IMR-90 (cell line): ENCODE data around the gene SRGAP2C. TPM values are rescaled to one million over a fixed set of nuclear protein-coding genes. Genes with fewer than 3 reads are reported as not detected.

ENCODE experiments used
- ATAC-seq: fragments of 200-7000 bp; cut with Tn5 transposase; 2 replicates; pipeline ENCODE4 v1.9.1; 2020; ENCODE audit warnings: low read depth, mild to moderate bottlenecking, moderate library complexity
- BruUV-seq: library from RNA; stranded (reverse); fragments of 400-500 nt; replicated peaks from 2 replicates; lab custom pipeline; 2021; lab: Mats Ljungman, UMichigan
- CTCF ChIA-PET: fragments of 300-600 bp; formaldehyde crosslinking; extraction: SDS; loops from one replicate; lab custom pipeline; 2021; ENCODE audit warnings: antibody characterized with exemption; lab: Yijun Ruan, JAX
- POLR2A ChIA-PET: fragments of 300-600 bp; sonication (Branson Sonifier 250); formaldehyde crosslinking; loops from one replicate; lab custom pipeline; 2022; ENCODE audit warnings: antibody characterized with exemption; ENCODE audit not compliant: unreplicated experiment; lab: Charles Lee
- DNase-seq: peaks from one replicate; pipeline ENCODE4 v3.0.0; 2013
- H2AFZ ChIP-seq: replicated peaks from 2 replicates; pipeline ENCODE3; 2013; ENCODE audit warnings: low read length, mild to moderate bottlenecking; ENCODE audit not compliant: poor library complexity
- H2AK5ac ChIP-seq: 2 replicates; pipeline ENCODE4 v1.6.1; 2013; ENCODE audit warnings: low read depth, low read length, inconsistent platforms
- H2AK9ac ChIP-seq: replicated peaks from 2 replicates; pipeline ENCODE3; 2013; ENCODE audit warnings: mild to moderate bottlenecking, low read depth, low read length, moderate library complexity; ENCODE audit not compliant: poor library complexity
- H2BK120ac ChIP-seq: 2 replicates; pipeline ENCODE4 v1.6.1; 2013; ENCODE audit warnings: low read depth, low read length, inconsistent platforms
- H2BK15ac ChIP-seq: 3 replicates; pipeline ENCODE4 v1.6.1; 2013; ENCODE audit warnings: low read depth, low read length, inconsistent platforms
- H2BK20ac ChIP-seq: 2 replicates; pipeline ENCODE4 v1.6.1; 2013; ENCODE audit warnings: low read depth, mild to moderate bottlenecking, inconsistent platforms, low read length, moderate library complexity
- H2BK5ac ChIP-seq: 2 replicates; pipeline ENCODE4 v1.6.1; 2013; ENCODE audit warnings: mild to moderate bottlenecking, low read depth, low read length, inconsistent platforms; ENCODE audit not compliant: poor library complexity, severe bottlenecking
- H3K14ac ChIP-seq: replicated peaks from 2 replicates; pipeline ENCODE4 v1.6.1; 2013; ENCODE audit warnings: low read depth, low read length, inconsistent platforms
- H3K18ac ChIP-seq: 2 replicates; pipeline ENCODE4 v1.6.1; 2013; ENCODE audit warnings: low read depth, low read length, control low read depth
- H3K23ac ChIP-seq: 2 replicates; pipeline ENCODE4 v1.6.1; 2013; ENCODE audit warnings: low read depth, low read length, inconsistent platforms
- H3K27ac ChIP-seq: 2 replicates; pipeline ENCODE4 v1.5.1; 2013; ENCODE audit warnings: mild to moderate bottlenecking, control low read depth, low read length; ENCODE audit not compliant: insufficient read depth
- H3K27me3 ChIP-seq: 2 replicates; pipeline ENCODE4 v1.6.1; 2013; ENCODE audit warnings: low read length; ENCODE audit not compliant: control insufficient read depth, insufficient read depth
- H3K36me3 ChIP-seq: 2 replicates; pipeline ENCODE4 v1.6.1; 2013; ENCODE audit warnings: low read length, mixed read lengths; ENCODE audit not compliant: control insufficient read depth, insufficient read depth
- H3K4ac ChIP-seq: 2 replicates; pipeline ENCODE4 v1.6.1; 2013; ENCODE audit warnings: low read depth, low read length, inconsistent platforms
- H3K4me1 ChIP-seq: 2 replicates; pipeline ENCODE4 v1.6.1; 2013; ENCODE audit warnings: low read length, mixed read lengths; ENCODE audit not compliant: control insufficient read depth, insufficient read depth
- H3K4me2 ChIP-seq: 2 replicates; pipeline ENCODE4 v1.6.1; 2013; ENCODE audit warnings: low read depth, mild to moderate bottlenecking, control low read depth, low read length, moderate library complexity
- H3K4me3 ChIP-seq: 2 replicates; pipeline ENCODE4 v1.5.1; 2013; ENCODE audit warnings: low read depth, mild to moderate bottlenecking, control low read depth, low read length, moderate library complexity; ENCODE audit not compliant: insufficient read depth
- H3K56ac ChIP-seq: 2 replicates; pipeline ENCODE4 v1.6.1; 2013; ENCODE audit warnings: low read length, inconsistent platforms; ENCODE audit not compliant: insufficient read depth; ENCODE audit errors: extremely low read depth
- H3K79me1 ChIP-seq, 2 experiments: 2 replicates each; pipeline ENCODE4 v1.6.1; 2013; ENCODE audit warnings: low read length in 2 of 2, inconsistent platforms in 1 of 2, low read depth in 1 of 2
- H3K9ac ChIP-seq: 2 replicates; pipeline ENCODE4 v1.6.1; 2013; ENCODE audit warnings: low read depth, low read length, control low read depth
- H3K9me1 ChIP-seq: 2 replicates; pipeline ENCODE4 v1.6.1; 2013; ENCODE audit warnings: low read length, inconsistent platforms; ENCODE audit not compliant: insufficient read depth
- H3K9me3 ChIP-seq: 2 replicates; pipeline ENCODE4 v1.6.1; 2013; ENCODE audit warnings: low read length; ENCODE audit not compliant: control insufficient read depth, insufficient read depth
- H4K20me1 ChIP-seq: 2 replicates; pipeline ENCODE4 v1.6.1; 2013; ENCODE audit warnings: low read length, inconsistent platforms; ENCODE audit not compliant: insufficient read depth
- H4K5ac ChIP-seq: 2 replicates; pipeline ENCODE4 v1.6.1; 2013; ENCODE audit warnings: mild to moderate bottlenecking, low read depth, low read length, control low read depth
- H4K8ac ChIP-seq, 2 experiments: 2 replicates each; pipeline ENCODE4 v1.6.1; 2013; ENCODE audit warnings: low read depth in 2 of 2, low read length in 2 of 2, control low read depth in 1 of 2, inconsistent platforms in 1 of 2
- H4K91ac ChIP-seq: 2 replicates; pipeline ENCODE4 v1.6.1; 2013; ENCODE audit warnings: low read depth, low read length, inconsistent platforms; ENCODE audit not compliant: insufficient read depth
- CEBPB ChIP-seq: IDR thresholded peaks from 2 replicates; pipeline ENCODE4 v1.6.1; 2012; ENCODE audit warnings: low read depth, low read length, improper control_type of control experiment
- CHD1 ChIP-seq: IDR thresholded peaks from 2 replicates; pipeline ENCODE4 v1.6.1; 2012; ENCODE audit warnings: low read depth, low read length, improper control_type of control experiment
- CTCF ChIP-seq: conservative IDR thresholded peaks from 2 replicates; pipeline ENCODE4 v1.5.1; 2012; ENCODE audit warnings: mild to moderate bottlenecking, low read depth, low read length, improper control_type of control experiment
- POLR2A ChIP-seq: IDR thresholded peaks from 2 replicates; pipeline ENCODE4 v1.6.1; 2012; ENCODE audit warnings: mild to moderate bottlenecking, low read depth, low read length
- RAD21 ChIP-seq: IDR thresholded peaks from 2 replicates; pipeline ENCODE4 v1.6.1; 2012; ENCODE audit warnings: low read length, improper control_type of control experiment
- RCOR1 ChIP-seq: IDR thresholded peaks from 2 replicates; pipeline ENCODE4 v1.6.1; 2012; ENCODE audit warnings: mild to moderate bottlenecking, low read length, improper control_type of control experiment; ENCODE audit not compliant: insufficient replicate concordance
- RFX5 ChIP-seq: IDR thresholded peaks from 2 replicates; pipeline ENCODE4 v1.8.0; 2012; ENCODE audit warnings: low read depth, mild to moderate bottlenecking, low read length, moderate library complexity
- WGBS, 2 experiments: methylation state at CpG; one replicate each; pipeline versions ENCODE4 v1.1.5 to v1.1.7; 2013; ENCODE audit warnings: missing lambda C conversion rate in 2 of 2; ENCODE audit not compliant: insufficient read length in 1 of 2; ENCODE audit errors: extremely low coverage in 2 of 2; 5-methylcytosine and 5-hydroxymethylcytosine counted together
- dilution Hi-C: fragments of 300-500 bp; cut with HindIII; formaldehyde crosslinking; loops from one replicate; pipeline ENCODE4 v1.14.3; 2018; ENCODE audit warnings: low sequenced_read_pairs; ENCODE audit not compliant: unreplicated experiment
- in situ Hi-C: fragments of 300-500 bp; cut with MboI; formaldehyde crosslinking; loops from 3 replicates; pipeline ENCODE4 v1.14.3; 2019; ENCODE audit warnings: low sequenced_read_pairs, inconsistent platforms, mixed read lengths
- intact Hi-C: fragments of 100-400 bp; cut with micrococcal nuclease; formaldehyde crosslinking; loops from 2 replicates; pipeline ENCODE4 v1.10.0; 2022
- polyA plus RNA-seq, 3 experiments: library from polyadenylated mRNA; depleted of rRNA; stranded (reverse); fragments of >200 nt; gene quantifications; 2 replicates each; pipeline ENCODE4 v1.2.3, GENCODE V29; 2012; ENCODE audit warnings: low replicate concordance in 1 of 3
- total RNA-seq: library from RNA; depleted of rRNA; stranded (reverse); fragments of >200 nt; gene quantifications from 2 replicates; pipeline ENCODE4 v1.2.3, GENCODE V29; 2012

SRGAP2C gene
- total and polyA plus RNA-seq, 2 of the 4 experiments (the other 2 are of a cell fraction): 5.6 to 12.7 TPM

- H3K36me3 ChIP-seq: no peaks in the 10 kb centered on the region
- in situ Hi-C loops (no loop called here), dilution Hi-C loops (no loop called here), intact Hi-C loops (no loop called here)
- no peak overlapping the region for H3K23ac ChIP-seq
- H4K8ac ChIP-seq: no peak overlapping the region
- no peak overlapping the region for H2AK9ac ChIP-seq
- H3K27me3 ChIP-seq: no peaks in the 10 kb centered on the region
- H3K4me3 ChIP-seq: no peak overlapping the region
- no peak for TF ChIP-seq CHD1
- no peak for TF ChIP-seq POLR2A
- TF ChIP-seq CEBPB: peak; percentile 92
- TF ChIP-seq RFX5: no peak
- no peak for TF ChIP-seq RAD21
- no peak for TF ChIP-seq CTCF
- TF ChIP-seq RCOR1: no peak
- H4K5ac ChIP-seq: no peak overlapping the region
- no peak for ATAC-seq
- BruUV-seq: no TSS peak
- no peaks in the 10 kb centered on the region for H4K20me1 ChIP-seq
- WGBS, 2 experiments: no CpG with 5 or more reads among the region's 3 CpGs
- no peaks in the 10 kb centered on the region for H3K9me1 ChIP-seq
- H3K18ac ChIP-seq: no peak overlapping the region
- no peaks in the 10 kb centered on the region for H3K9me3 ChIP-seq
- no peak for DNase-seq
- H2BK20ac ChIP-seq: no peak overlapping the region
- no peak overlapping the region for H2BK120ac ChIP-seq
- H3K4me2 ChIP-seq: no peak overlapping the region
- no peak overlapping the region for H4K91ac ChIP-seq
- ChIA-PET CTCF (no interaction called here), POLR2A (no interaction called here)
- H3K4ac ChIP-seq: no peak overlapping the region
- no peak overlapping the region for H3K14ac ChIP-seq
- H3K4me1 ChIP-seq: no peaks in the 10 kb centered on the region
- H3K79me1 ChIP-seq: no peaks in the 10 kb centered on the region
- H2BK5ac ChIP-seq: no peak overlapping the region
- H3K27ac ChIP-seq: no peak overlapping the region
- H3K9ac ChIP-seq: no peak overlapping the region
- H2BK15ac ChIP-seq: no peak overlapping the region
- no peak overlapping the region for H2AFZ ChIP-seq
- no peak overlapping the region for H3K56ac ChIP-seq
- H2AK5ac ChIP-seq: no peak overlapping the region
Measured at GRCh38 chr1:121413821-121414220, 229.0 kb downstream of the SRGAP2C start.
